ENCODE measurements around the gene PEPD.

Gene PEPD

DNA sequence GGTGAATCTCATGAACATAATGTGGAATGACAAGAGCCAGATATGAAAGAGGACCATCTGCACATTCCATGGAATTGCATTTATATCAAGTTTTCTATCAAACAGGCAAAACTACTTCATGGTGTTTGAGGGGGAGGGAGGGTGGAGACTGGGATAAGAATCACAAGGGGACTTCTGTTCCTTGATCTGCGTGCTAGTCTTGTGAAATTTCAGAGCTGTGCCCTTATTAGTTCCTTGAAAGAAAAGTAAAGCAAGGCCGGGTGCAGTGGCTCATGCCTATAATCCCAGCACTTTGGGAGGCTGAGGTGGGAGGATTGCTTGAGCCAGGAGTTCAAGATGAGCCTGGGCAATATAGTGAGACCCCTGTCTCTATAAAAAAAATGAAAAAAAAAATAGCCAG lies 178.3 kb downstream of the PEPD start:
- H3K27ac ChIP-seq: no peak overlapping the region
- ChIA-PET POLR2A (ENCODE audit: low non-redundant PET) (no interaction called here), CTCF (no interaction called here)
- no peak for DNase-seq (ENCODE audit: low spot score)
- TF ChIP-seq, protein P1, sequence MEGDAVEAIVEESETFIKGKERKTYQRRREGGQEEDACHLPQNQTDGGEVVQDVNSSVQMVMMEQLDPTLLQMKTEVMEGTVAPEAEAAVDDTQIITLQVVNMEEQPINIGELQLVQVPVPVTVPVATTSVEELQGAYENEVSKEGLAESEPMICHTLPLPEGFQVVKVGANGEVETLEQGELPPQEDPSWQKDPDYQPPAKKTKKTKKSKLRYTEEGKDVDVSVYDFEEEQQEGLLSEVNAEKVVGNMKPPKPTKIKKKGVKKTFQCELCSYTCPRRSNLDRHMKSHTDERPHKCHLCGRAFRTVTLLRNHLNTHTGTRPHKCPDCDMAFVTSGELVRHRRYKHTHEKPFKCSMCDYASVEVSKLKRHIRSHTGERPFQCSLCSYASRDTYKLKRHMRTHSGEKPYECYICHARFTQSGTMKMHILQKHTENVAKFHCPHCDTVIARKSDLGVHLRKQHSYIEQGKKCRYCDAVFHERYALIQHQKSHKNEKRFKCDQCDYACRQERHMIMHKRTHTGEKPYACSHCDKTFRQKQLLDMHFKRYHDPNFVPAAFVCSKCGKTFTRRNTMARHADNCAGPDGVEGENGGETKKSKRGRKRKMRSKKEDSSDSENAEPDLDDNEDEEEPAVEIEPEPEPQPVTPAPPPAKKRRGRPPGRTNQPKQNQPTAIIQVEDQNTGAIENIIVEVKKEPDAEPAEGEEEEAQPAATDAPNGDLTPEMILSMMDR (conservative IDR thresholded peaks at IDR 0.05; ENCODE audit: low read depth): no peak

DNA sequence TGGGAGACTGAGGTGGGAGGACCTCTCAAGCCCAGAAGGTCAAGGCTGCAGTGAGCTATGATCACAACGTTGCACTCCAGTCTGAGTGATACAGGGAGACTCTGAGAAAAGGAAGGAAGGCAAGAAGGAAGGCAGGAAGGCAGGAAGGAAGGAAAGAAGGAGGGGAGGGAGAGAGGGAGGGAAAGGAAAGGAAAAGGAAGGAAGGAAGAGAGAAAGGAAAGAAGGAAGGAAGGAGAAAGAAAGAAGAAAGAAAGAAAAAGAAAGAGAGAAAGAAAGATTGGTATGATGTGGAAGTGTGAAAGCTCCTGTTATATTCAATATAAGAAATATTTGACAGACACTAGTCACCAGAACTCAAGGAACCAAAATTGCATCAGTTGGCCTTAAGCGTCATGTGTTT lies 180.6 kb downstream of the PEPD start:
- no peak overlapping the region for H3K27ac ChIP-seq
- CTCF ChIA-PET: interaction anchor here (0.6 kb wide), 1 partner anchor 39 kb away, joined by 6 read pairs; the partner anchor contains the start of gene CEBPA
- DNase-seq (ENCODE audit: low spot score): no peak
- TF ChIP-seq, protein P1 (conservative IDR thresholded peaks at IDR 0.05; ENCODE audit: low read depth): no peak
- POLR2A ChIA-PET (ENCODE audit: low non-redundant PET): no interaction called here

DNA sequence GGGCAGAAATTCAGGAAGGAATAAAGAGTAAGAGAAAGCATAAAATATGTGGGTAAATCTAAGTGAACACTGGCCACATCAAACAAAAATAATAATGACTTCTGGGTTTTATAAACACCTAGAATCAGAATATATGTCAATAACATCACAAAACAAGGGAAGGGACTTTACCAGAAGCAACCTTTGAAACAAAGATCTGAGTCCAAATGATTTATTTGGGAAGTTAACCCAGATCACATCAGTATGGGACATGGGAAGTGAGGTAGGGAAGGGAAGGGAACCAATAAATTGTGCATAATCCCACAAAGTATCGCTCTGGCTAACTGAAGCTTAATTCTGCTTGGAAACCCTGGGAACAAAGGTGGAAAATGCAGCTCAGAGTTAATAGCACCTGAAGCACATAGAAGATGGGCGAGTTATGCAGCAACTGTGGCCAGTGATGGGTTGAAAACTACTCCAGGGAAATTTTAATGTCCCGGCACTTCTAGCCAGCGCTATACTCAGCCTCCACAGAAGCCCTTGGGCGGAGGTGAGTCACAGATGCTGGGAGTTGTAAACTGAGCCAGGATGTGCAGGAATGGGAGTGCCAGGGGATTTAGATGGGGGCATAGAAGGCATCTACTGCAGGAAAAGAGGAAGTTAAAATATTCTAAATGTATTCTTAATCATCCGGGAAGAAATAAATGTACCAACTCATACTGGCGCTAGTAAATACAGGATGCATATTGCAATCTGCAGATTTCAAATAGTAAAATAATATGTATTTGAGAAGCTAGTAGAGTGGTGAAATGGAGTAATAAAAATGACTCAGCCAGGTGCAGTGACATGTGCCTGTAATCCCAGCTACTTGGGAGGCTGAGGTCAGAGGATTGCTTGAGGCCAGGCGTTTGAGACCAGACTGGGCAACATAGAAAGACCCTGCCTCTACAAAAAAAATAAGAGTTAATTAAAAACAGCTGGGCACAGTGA lies 182.3 kb downstream of the PEPD start:
- ChIA-PET POLR2A (ENCODE audit: low non-redundant PET) (no interaction called here), CTCF (interaction anchor here (0.6 kb wide), 2 partner anchors 27 to 67 kb away, joined by 3 to 4 read pairs; no protein-coding TSS in a partner anchor)
- DNase-seq (ENCODE audit: low spot score): peak; percentile 74

More for the DNA sequence above, 182.3 kb downstream of the PEPD start:
- H3K27ac ChIP-seq: peak overlapping the region; percentile 67
- TF ChIP-seq, protein P1 (conservative IDR thresholded peaks at IDR 0.05; ENCODE audit: low read depth): no peak
